Breast epithelium (tissue), 3 donors: ENCODE results near the gene SLC16A6.

Experiments
- CTCF ChIP-seq, 3 donors: fragments of 450-650 bp; IDR thresholded peaks; one replicate each; pipeline ENCODE4 v1.5.1; 2016 to 2017; ENCODE audit warnings: antibody characterized with exemption in 3 of 3, mild to moderate bottlenecking in 3 of 3, moderate library complexity in 3 of 3
- POLR2A ChIP-seq: fragments of 450-650 bp; IDR thresholded peaks from one replicate; pipeline ENCODE4 v1.6.1; 2016; ENCODE audit warnings: antibody characterized with exemption, mild to moderate bottlenecking, moderate library complexity

GRCh38 chr17:68318103-68318991 is 27.4 kb upstream of the SLC16A6 start:
- TF ChIP-seq CTCF (IDR thresholded peaks at IDR 0.05) (no peak), POLR2A (no peak)
